ENCODE measurements around the gene KRT2. TPM values are rescaled to one million over a fixed set of nuclear protein-coding genes. Genes with fewer than 3 reads are reported as not detected.
"Not testable (repeated sequence)": the region's sequence is repeated elsewhere in the genome, so short reads cannot be mapped to it uniquely, and the experiment has no call there.

The KRT2 gene
- total RNA-seq, 1 experiment from 2014 or later, result not detected

DNA sequence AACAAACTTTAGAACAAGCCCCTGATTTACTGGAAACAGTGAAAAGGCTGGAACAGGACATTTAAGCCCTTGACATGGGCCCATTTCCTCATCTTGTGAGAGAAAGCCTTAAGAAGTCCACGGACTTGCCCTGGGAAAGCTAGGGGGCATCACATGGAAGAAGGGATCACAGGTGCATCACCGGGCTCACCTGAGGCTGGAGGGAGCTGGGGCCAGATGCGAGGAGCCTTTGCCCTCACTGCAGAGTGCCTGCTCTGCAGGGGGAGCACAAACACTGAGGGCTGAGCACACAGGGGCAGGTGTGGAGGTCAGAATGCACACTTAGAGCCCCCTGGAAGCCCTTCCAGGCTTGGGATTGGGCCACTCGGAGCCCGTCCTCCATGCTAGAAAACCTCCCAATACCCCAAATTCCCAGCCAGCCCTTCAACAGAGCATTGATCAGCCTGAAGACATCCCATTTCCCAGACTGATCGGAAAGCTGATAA is 33.4 kb upstream of the KRT2 start:
- no peak for DNase-seq (ENCODE audit: low read depth)

DNA sequence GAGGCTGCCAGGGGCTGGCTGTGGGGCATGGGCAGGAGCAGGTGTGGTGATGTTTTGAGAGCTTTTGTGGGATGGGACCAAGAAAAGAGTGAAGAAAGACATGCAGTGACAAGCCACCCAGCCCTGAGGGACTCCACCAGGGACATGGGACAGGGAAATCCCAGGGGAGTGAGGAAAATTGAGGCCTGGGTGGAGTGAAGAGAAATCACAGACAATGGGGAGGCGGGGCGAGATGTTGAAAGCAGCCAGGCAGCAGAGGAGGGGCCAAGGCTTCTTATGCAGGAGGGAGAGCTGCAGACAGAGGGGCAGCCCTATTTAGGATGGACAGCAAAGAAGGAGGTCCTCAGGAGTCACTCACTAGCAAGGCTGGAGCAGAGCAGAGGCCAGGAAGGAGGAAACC is 32.4 kb upstream of the KRT2 start:
- no peak for DNase-seq (ENCODE audit: low read depth)

DNA sequence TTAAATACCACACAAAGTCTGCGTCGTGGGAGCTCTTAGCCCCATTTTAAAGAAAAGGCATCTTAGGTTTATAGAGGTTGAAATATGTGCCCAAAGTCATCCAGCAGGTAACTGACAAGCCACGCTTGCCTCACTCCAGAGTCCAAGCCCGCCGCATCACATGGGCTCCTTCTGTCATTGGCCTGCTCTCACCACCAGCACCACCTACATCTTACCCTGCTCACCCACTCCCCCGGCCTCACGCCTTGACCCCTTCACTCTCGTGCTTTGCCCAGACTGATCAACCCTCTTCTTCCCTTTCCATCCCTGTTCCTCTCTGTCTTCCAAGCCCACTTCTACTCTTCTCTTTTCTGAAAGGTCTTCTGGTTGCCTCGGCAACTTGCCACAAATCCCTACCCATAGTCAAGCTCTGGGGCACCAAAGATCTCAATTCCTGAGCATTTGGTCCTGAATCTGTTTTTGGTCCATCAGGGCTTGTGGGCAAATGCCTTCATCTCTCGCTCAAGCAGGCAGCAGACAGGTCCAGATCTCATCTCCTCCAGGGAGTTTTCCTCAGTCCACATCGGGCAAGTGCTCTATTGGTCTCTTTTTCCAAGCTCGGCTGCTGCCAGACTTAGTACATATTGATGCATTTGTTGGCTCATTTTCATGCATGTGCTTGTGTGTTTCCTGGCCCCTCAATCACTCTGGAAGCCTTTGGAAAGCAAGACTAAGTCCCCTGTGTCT is 31.7 kb upstream of the KRT2 start:
- DNase-seq (ENCODE audit: low read depth), result no peak

DNA sequence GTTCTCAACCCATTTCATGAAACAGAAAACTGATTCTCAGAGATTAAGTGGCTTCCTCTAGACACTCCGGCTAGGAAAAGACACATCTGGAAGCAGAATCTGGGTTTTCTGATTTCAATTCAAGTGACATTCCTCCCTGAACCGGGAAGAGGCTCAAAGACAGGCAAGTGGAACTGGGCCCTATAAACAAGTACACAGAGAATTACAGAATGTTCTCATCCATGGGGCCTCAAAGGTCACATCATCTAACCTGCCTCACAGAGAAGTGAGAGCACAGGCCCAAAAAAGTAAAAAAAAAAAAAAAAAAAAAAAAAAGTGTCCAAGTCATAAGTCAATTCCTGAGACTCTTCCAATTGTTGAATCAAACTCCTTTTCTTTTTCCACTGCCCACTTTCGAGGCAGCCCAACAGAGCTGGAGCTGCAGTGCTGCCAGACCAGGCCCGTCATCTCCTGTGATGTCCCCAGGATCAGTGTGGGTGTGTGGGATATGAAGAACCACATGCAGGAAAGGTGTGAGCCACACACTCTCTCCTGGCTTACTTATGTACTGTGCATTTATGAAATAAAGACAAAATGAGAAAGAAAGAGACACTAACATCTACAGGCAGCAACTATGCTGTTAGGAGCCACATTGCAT is 31.0 kb upstream of the KRT2 start:
- DNase-seq (ENCODE audit: low read depth), result no peak

DNA sequence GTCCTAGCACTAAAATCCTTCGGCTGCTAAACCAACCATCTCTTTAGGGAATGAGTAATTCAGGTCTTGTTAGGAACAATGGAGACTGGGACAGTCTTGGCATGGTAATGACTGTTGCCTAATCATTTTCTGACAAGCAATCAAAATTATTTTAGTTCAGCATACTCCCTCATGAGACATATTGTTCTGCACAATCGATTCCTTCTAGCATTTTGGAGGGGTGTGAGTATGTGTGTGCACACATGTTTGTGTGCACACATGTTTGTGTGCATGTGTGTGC is 30.3 kb upstream of the KRT2 start:
- no peak for DNase-seq (ENCODE audit: low read depth)

DNA sequence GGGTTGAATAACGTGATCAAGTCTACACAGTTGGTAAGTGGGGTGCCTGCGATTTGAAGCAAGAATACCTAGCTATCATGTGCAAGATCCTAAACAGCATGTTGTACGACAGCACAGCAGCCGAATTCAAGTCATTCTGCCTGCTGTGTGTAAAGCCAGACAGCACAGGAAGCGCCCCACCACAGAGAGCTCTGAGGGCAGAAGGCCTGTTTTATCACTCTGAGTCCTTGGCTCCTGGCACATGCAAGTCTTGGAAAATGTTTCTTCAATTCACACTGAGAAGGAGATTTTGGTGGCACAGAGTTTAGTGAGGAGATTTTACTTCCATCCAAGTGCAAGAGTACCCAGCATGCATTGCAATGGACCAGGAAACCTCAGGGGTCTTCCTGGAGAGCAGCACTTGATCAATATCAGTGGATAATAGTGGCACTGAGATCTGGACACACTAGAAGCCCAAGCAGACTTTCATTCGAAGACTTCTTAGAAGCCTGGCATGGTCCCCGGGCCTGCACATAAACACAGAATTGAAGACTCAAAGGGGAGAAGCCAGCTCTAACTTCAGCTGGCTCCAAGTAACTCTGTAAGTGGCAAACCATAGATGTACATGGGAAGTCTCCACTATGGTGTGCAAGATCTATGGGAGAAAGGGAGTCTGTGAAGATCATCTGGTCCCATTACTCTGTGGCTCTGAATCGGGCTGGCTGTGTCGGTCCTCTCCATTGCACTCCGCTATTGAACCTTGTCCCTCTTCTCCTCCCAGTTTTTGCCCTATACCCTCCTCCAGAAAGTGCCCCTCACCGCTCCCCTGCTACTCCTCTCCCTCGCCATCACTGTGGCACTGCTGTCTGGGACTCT is 29.7 kb upstream of the KRT2 start:
- DNase-seq (ENCODE audit: low read depth), result no peak

DNA sequence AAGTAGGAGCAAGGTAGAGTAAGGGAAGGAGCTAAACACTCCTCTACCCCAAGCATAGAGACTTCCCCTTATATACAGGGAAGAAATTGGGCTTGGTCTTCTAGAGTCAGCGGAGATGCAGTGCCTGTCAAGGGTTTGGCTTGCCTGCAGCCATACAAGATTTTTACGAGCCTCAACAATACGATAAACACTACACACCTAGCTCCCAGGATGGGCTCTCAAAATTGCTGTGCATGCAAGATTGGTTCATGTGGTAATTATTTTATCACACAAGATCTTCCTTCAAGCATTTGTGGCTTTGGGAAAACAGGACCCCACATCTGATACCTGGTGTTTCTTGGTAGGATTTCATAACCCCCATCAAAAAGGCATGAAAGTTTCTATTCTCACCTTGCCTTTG is 28.4 kb upstream of the KRT2 start, which contains the start of gene KRT1:
KRT1 (minus strand) TSS at position 45 of the 400 bp plus-strand sequence. CDS start 59 bp downstream, outside the sequence.
- no peak for DNase-seq (ENCODE audit: low read depth)

DNA sequence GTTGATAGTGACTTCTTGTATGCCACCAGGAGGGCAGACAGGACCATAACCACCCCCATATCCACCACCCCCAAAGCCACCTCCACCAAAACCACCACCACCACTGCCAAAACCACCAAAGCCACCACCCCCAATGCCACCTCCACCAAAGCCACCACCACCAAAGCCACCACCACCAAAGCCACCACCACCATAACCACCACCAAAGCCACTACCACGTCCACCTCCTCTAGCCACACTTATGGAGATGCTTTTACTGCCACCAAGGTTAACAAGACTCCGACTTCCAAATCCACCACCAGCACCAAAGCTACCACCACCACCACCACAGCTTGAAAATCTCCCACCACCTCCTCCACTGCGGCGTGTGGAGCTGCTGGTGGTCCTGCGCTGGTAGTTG is 27.9 kb upstream of the KRT2 start:
- no peak for DNase-seq (ENCODE audit: low read depth)

DNA sequence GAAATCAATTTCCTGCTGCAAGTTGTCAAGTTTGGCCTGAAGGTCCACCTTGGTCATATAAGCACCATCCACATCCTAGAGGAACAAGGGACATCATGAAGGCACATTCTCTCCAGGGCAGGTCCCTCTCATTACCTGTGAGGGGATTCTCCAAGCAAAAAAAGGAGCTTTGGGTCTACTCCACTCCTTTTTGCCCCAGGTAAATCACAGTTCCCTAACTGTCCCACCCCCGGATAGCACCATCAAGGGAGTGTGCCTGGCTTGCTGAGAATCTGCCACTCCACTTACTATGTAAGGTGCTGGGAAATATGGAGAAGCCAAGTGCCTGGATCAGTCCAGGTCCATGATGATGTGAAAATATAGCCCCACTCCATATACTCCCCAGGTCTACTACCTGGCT is 25.7 kb upstream of the KRT2 start:
- DNase-seq (ENCODE audit: low read depth), result no peak

DNA sequence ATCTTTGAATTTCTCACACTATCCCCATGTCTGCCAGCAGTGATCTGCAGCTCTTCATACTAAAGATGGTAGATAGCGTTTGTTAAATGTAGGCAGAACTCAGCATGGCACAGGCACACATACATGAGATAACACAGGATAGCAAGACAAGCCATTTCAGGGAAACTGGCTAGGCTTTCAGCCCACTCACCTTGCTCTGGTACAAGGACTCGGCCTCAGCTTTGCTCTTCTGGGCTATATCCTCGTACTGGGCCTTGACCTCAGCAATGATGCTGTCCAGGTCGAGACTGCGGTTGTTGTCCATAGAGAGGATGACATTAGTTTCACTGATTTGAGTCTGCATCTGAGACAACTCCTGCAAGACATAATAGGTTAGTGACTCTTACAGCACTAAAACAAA is 25.1 kb upstream of the KRT2 start:
- no peak for DNase-seq (ENCODE audit: low read depth)

DNA sequence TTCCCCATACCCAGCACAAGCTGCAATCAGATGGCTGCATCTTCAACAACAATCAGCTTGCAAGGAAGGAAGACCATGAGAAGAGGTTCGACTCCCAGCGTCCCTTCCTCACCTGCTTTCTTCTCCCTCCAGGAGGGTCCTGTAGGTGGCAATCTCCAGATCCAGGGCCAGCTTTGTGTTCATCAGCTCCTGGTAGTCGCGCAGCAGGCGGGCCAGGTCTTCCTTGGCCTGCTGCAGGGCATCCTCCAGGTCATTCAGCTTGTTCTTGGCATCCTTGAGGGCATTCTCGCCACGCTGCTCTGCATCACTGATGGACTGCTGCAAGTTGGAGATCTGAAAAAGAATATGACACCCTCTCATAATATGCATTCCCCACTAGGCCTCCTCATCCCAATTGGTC is 24.2 kb upstream of the KRT2 start:
- DNase-seq (ENCODE audit: low read depth), result no peak

DNA sequence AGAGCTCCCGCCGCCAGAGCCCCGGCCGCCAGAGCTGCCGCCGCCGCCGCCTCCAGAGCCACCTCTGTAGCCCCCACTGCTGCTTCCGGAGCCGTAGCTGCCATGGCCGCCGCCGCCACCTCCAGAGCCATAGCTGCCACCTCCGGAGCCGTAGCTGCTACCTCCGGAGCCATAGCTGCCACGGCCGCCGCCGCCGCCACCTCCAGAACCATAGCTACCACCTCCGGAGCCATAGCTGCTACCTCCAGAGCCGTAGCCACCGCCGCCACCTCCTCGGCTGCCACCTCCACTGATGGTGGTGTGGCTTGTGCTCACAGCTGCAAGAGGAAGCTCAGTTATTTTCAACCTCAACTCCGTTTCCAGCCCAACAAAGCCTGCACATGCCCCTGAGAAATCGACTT is 23.3 kb upstream of the KRT2 start:
- no peak for DNase-seq (ENCODE audit: low read depth)

DNA sequence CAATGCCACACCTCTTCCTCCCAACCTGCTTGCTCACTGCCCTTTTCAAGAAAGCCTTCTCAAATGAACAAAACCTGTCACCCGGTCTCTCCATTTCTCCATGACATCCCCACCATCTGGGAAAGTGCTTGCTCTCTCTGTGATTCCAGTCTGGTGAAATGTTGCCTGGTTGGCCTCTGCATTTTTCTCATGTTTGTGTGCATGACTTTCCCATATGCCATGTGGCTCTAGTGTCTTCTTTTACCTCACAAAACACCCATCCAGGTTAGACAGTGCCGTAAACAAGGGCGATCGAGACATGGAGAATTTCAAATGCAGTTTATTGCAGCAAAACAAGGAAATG is 22.4 kb upstream of the KRT2 start:
- DNase-seq (ENCODE audit: low read depth), result no peak

DNA sequence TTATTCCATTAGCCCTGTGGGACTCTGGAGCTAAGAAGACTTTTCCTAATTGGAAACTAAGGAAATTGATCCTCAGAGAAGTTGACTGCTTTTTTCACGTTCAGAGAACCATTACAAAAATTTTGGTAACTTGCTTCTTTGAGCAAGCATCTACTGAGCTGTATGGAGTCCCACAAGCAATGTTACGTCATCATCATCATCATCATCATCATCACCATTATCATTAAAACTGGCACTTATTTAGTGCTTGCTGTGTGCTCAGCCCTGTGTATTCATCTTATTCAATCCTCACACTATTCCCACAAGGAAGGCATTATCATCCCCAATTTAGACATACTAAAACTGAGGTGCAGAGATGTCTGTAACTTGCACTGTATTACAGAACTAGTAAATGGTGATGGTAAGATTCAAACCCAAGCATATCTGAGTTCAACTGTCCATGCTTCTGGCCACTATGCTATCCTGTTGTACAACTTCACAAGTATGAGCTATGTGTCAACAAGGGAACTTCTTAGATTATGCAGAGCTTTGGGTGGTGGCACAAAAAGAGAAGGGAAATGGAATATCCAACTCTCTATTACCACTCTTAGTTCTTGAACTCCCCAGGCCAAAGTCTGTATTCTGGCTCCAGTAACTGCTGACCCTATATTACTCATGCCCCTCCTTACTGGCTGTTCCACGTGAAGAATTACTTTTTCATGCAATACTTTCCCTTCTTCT is 21.9 kb upstream of the KRT2 start:
- no peak for DNase-seq (ENCODE audit: low read depth)

DNA sequence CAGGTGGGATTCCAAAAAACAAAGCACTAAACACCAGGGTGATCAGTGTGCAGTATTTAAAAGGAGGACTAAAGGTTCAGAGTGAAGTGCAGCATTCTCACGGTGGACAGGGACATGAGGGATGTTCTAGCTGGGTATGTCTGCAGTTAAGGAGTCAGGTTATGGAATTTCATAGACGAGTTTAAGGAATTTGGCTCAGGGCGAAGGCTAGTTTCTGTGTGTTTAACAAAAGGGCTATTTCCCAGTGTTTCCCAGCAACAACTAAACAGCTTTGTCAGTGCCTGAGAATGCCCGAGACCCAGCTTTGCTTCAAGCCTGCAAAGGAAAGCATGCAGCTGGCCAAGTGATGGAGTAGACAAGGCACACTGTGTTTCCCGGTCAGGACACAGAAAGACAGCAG is 21.2 kb upstream of the KRT2 start:
- no peak for DNase-seq (ENCODE audit: low read depth)

DNA sequence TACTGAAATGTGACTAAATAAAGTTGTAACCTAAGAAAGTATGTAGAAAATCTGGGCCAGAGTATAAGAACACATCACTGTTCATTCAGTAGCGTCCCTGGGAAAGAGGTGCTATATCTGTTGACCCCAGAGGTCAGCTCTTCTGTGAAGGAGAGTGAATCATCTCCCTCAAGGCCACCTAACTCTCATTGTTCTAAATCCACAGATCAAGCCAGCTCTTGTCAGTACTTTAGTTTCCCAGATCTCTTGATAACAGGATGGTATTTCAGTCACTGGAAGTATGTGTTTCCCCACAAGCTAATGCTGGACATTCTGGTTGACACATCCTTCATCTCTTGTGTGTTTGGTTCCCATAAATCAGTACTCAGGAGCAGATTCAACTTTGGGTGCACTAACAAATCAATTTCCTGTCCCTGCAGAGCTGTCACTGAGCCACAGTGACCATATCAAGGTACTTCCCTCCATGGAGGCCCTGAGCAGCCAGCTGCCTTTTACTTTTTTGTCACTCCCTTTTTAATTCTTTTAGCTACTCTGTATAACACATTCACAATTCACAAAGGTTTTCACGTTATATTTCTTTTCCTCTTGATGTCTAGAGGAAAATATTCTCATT is 20.4 kb upstream of the KRT2 start:
- no peak for DNase-seq (ENCODE audit: low read depth)

DNA sequence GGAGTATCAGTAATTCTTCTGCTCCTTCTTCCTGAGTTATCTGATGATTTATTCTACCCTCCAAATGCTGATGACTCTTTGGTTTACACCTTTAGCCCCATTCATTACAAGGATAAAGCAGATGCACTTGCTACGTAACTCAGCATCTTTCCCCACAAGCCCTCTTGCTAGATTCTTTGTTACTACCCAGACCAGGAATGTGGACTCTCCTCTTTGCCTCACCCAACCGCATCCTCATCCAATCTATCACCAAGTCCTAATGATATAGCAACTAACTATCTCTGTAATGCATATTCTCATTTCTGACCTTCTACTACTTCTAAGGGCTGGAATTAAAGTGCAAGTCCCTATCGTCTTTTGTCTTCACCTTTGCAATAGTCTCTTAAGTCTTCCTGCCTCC is 18.9 kb upstream of the KRT2 start:
- DNase-seq (ENCODE audit: low read depth), result no peak

DNA sequence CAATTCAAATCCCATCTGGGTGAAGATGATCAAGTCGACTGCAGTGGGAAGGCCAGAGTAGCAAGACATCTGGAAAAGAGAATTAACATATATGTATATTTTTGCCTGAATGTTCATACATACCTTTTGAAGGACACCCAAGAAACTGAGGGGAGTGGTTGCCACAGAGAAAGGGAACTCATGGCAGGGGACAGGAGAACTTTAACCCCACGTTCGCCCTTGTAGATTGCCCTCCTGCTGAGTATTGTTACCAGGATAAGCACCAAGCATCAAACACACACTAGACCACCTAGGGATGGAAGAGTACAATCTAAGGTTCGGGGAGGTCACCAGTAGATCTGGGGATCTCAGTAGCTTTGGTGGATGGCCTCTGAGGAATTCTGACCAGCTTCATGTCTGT is 18.5 kb upstream of the KRT2 start:
- no peak for DNase-seq (ENCODE audit: low read depth)

DNA sequence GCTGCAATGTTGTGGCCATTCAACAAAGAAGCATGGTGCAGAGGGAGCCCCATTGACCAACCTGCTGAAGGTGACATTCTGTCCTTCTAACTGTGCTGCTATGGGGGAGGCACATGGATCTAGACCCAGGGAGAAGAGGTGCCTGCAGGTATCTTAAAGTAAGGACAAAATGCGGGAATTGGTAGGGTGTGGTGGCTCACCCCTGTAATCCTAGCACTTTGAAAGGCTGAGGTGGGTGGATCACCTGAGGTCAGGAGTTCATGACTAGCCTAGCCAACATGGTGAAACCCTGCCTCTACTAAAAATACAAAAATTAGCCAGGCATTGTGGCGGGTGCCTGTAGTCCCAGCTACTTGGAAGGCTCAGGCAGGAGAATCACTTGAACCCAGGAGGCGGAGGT is 17.9 kb upstream of the KRT2 start:
- not testable (repeated sequence) for DNase-seq (ENCODE audit: low read depth)

DNA sequence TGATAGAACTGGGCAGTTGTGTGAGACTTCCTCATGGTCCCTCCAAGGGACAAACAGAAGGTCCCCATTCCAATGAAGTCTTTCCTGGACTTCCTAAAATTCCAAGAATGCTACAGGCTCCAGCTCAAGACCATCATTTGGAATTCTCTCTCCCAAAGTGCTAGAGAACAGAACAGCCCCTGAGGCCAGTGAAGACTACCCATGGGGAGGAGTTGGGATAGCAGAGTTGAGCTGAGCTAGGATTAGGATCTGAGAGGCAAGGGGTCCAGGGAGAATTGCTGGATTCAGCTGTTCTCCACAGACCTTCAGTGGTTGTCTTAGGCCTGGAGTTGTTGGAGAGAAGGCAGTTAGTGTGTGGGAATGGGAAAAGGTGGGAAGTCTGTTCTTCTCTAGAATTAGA is 17.4 kb upstream of the KRT2 start:
- no peak for DNase-seq (ENCODE audit: low read depth)

DNA sequence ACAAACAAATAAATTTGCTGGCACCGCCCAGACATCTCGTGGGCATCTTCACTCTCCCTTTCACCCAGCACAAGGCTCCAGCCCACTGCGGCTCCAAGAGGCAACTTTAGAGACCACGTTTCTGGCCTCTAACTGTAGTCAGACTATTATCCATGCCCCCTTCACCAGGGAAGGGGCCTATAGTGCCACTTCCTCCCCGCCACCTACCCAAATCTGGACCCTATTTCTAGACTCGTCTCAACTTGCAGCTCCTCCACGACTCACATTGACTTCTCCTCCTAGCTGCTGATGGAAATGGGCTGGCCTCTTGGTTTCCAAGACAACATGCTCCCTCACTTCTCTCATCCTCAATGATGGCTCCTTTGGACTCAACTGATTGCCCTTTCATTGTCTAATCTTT is 15.9 kb upstream of the KRT2 start:
- DNase-seq (ENCODE audit: low read depth), result no peak

DNA sequence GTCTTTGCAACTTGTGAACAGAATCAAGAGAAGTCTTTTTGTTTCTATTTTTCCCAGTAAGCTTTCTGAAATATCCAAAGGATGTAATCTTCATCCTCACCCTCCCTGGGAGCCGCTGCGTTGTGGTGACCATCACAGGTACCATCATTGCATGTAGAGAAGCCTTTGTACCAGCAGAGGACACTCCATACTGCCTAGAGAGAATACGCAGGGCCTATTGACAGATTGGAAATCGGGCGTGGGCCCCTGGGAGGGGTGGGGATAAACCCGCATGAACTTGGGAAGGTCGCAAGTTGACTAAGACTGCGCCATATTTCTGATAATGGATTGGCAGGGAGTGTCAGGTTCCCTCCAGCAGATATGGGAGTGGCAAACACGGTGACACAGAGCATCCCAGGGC is 15.5 kb upstream of the KRT2 start:
- DNase-seq (ENCODE audit: low read depth), result no peak
